GM18507 (cell line): Measurements from ENCODE around the gene C19orf73.

Source experiments
- DNase-seq: peaks from one replicate; pipeline ENCODE4 v3.0.0; 2011; ENCODE audit warnings: low read depth; ENCODE audit not compliant: insufficient read length; ENCODE audit errors: extremely low spot score
- FAIRE-seq: peaks from 2 replicates; lab custom pipeline; 2011; peaks lifted over from hg19 to GRCh38; lab: Jason Lieb, UNC

The C19orf73 gene

DNA sequence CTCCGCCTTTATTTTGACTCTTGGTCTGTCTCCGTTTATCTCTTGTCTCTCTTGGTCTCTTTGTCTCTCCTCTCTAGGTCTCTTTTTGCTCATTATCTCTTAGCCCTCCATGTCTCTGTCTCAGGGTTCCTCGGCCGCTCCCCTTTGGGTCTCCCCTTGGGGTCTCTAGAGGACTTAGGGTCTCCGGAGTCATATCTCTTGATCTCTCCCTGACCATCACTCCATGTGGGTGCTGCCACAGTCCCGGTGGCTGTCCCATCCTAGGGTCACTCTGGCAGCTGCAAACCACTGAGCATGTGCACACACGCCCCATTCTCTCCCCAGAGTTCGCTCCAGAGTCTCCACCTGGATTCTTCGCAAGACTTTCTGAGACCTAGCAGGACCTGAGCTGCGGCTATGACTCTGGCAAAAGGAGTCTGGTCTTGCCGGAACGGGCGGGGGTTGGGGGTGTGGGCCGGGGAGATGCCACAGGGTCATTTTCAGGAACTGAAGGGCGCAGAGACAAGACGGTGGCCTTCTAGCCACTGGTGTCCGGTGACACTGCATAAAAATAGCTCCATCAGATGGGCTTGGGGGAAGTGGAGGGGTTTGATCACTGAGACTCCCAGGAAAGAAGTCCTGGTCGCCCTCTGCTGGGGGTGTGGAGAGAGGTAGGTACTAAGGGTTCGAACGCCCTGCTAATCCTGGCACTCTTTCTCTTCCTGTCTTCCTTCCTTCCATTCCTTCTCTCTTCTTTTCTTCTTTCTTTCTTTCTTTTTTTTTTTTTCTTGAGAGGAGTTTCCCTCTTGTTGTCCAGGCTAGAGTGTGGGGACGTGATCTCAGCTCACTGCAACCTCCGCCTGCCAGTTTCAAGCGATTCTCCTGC, 45.2 kb downstream of the C19orf73 start:
- FAIRE-seq (peak; percentile 9), DNase-seq (no peak)

DNA sequence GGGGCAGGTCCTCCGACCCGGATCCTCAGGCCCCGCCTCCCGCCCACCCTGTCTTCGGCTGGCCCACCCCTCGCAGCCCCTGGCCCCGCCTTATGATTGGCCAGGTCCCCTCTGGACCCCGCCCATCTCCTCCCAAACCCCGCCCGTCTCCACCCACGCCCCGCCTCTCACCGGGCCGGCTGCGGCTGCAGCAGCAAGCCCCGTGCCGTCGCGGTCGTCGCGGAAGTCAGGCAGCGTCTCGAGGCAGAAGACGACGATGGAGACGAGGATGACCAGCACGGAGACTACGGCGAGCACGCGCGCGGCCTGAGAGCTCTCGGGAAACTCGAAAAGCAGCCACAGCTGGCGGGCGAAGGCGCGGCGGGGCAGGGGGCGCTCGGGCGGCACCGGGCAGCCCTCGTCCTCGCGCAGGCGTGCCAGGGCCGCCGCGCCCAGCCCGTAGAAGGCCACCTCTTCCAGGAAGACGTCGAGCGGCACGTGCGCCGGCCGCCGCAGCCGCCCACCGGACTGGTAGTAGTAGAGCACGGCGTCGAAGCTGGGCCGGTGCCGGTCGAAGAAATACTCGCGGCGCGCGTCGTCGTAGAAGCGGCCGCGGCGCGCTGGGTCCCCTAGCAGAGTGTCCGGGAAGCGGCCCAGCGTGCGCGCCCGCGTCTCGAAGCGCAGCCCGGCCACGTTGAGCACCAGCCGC, 46.9 kb downstream of the C19orf73 start:
- FAIRE-seq (no peak), DNase-seq (no peak)

DNA sequence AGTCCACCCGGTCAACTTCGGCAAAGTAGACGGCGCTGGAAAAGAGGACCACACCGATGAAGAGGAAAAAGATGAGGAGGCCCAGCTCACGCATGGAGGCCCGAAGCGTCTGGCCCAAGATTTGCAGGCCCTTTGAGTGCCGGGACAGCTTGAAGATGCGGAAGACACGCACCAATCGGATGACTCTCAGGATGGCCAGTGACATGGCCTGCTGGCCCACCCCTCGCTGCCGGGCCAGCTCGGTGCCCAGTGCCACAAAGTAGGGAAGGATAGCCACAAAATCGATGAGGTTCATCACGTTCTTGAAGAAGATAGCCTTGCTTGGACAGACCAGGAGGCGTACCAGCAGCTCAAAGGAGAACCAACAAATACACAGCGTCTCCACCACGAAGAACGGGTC, 48.5 kb downstream of the C19orf73 start:
- no peak for FAIRE-seq
- no peak for DNase-seq

DNA sequence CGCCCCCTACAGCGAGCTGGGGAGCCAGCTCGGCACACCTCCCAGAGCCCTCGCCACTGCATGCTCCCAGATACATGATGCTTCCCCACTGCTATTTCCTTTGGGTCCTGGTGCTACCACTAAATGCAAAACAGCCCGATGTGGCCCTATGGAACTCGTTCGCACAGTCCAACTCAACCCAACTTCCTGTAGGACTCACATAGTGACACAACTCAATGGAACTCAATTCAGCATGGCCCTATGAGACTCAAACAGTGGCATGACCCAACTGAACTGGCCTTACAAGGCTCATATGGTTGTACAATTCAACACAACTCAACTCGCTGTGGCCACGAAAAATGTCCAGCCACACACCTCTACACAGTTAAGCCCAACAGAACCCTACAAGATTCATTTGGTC, 49.9 kb downstream of the C19orf73 start:
- FAIRE-seq = no peak
- DNase-seq = no peak
